ENCODE results near the gene DCST1. TPM values are rescaled to one million over a fixed set of nuclear protein-coding genes. Genes with fewer than 3 reads are reported as not detected.

The DCST1 gene
- total RNA-seq, 2 donors from 2014 or later = not detected

- WGBS, 2 donors = 80% methylated on average over 12 of the region's 12 CpGs; no CpG with 5 or more reads in 1 of the 2 donors
- no peaks in the 10 kb centered on the region for H3K36me3 ChIP-seq (replicated peaks in 1 of 2; ENCODE audit: insufficient read depth in 1 of 2, low read depth in 2 of 2)
- H3K4me3 ChIP-seq = no peak overlapping the region
- TF ChIP-seq CTCF (IDR thresholded peaks at IDR 0.05) = no peak
- TF ChIP-seq POLR2A (IDR thresholded peaks at IDR 0.05) = no peak
- ATAC-seq = no peak
- no peaks in the 10 kb centered on the region for H3K9me3 ChIP-seq
- H3K27ac ChIP-seq = no peak overlapping the region
- no peak for DNase-seq
- H3K27me3 ChIP-seq = no peaks in the 10 kb centered on the region
- intact Hi-C loops (cut with DNase I) = no loop called here
- H3K4me1 ChIP-seq = no peaks in the 10 kb centered on the region
These were observed 738 bp upstream of the DCST1 start for GRCh38 chr1:155032886-155033285.

GRCh38 chr1:155034318-155035208, 939 bp downstream of the DCST1 start:
- 77 to 82% methylated on average over 18 to 20 of the region's 20 CpGs for WGBS, 2 donors

GRCh38 chr1:155035936-155036335, 2.3 kb downstream of the DCST1 start:
- H3K27ac ChIP-seq = no peak overlapping the region
- no peaks in the 10 kb centered on the region for H3K27me3 ChIP-seq
- TF ChIP-seq CTCF (IDR thresholded peaks at IDR 0.05) = no peak
- no peak for TF ChIP-seq POLR2A (IDR thresholded peaks at IDR 0.05)
- H3K9me3 ChIP-seq = no peaks in the 10 kb centered on the region
- no peaks in the 10 kb centered on the region for H3K36me3 ChIP-seq (replicated peaks in 1 of 2; ENCODE audit: insufficient read depth in 1 of 2, low read depth in 2 of 2)
- ATAC-seq = no peak
- H3K4me1 ChIP-seq = no peaks in the 10 kb centered on the region
- intact Hi-C loops (cut with DNase I) = no loop called here
- no peak overlapping the region for H3K4me3 ChIP-seq
- no peak for DNase-seq
- WGBS, 2 donors = 61 to 89% methylated on average over 2 of the region's 2 CpGs

More at GRCh38 chr1:155034318-155035208, 939 bp downstream of the DCST1 start:
- H3K27me3 ChIP-seq = no peaks in the 10 kb centered on the region
- DNase-seq (no peak), ATAC-seq (no peak)
- H3K27ac ChIP-seq = no peak overlapping the region
- TF ChIP-seq CTCF (IDR thresholded peaks at IDR 0.05) (no peak), POLR2A (IDR thresholded peaks at IDR 0.05) (no peak)
- intact Hi-C loops (cut with DNase I) = no loop called here
- no peaks in the 10 kb centered on the region for H3K4me1 ChIP-seq
- H3K9me3 ChIP-seq = no peaks in the 10 kb centered on the region
- no peaks in the 10 kb centered on the region for H3K36me3 ChIP-seq (replicated peaks in 1 of 2; ENCODE audit: insufficient read depth in 1 of 2, low read depth in 2 of 2)
- no peak overlapping the region for H3K4me3 ChIP-seq

- H3K36me3 ChIP-seq (replicated peaks in 1 of 2; ENCODE audit: insufficient read depth in 1 of 2, low read depth in 2 of 2) = no peaks in the 10 kb centered on the region
- H3K9me3 ChIP-seq = no peaks in the 10 kb centered on the region
- H3K27ac ChIP-seq = no peak overlapping the region
- TF ChIP-seq CTCF (IDR thresholded peaks at IDR 0.05) (no peak), POLR2A (IDR thresholded peaks at IDR 0.05) (no peak)
- ATAC-seq (no peak), DNase-seq (no peak)
- intact Hi-C loops (cut with DNase I) = no loop called here
- no peaks in the 10 kb centered on the region for H3K4me1 ChIP-seq
- H3K4me3 ChIP-seq = no peak overlapping the region
- 77 to 89% methylated on average over 1 to 3 of the region's 3 CpGs for WGBS, 2 donors
- no peaks in the 10 kb centered on the region for H3K27me3 ChIP-seq
These were observed 3.4 kb downstream of the DCST1 start for GRCh38 chr1:155037043-155037442.

Measured in body of pancreas (tissue), 4 donors.